ENCODE results near the gene PSMA8.

The PSMA8 gene

DNA sequence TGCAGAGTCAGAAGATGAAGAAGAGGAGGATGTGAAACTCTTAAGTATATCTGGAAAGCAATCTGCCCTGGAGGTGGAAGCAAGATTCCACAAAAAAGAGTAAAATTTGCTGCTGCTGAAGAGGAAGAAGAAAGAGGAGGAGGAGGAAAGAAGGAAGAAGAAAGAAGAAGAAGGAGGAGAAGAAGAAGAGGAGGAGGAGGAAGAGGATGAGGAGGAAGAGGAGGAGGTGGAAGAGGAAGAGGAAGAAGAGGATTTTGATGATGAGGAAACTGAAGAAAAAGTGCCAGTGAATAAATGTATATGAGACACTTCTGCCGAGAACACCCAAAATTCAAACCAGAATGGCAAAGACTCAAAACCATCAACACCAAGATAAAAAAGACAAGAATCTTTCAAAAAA, 71.6 kb downstream of the PSMA8 start:
- H3K27me3 ChIP-seq (ENCODE audit: control insufficient read depth, insufficient read depth, low read length, poor library complexity, severe bottlenecking) = no peaks in the 10 kb centered on the region
- 87% methylated on average over 1 of the region's 1 CpG; no CpG with 5 or more reads in 1 of the 2 experiments for WGBS, 2 experiments
- H3K27ac ChIP-seq (ENCODE audit: insufficient read depth, low read depth, low read length, poor library complexity, severe bottlenecking) = no peak overlapping the region
- no peaks in the 10 kb centered on the region for H3K4me1 ChIP-seq (ENCODE audit: control insufficient read depth, insufficient read depth, low read length)
- no peaks in the 10 kb centered on the region for H3K36me3 ChIP-seq (ENCODE audit: control insufficient read depth, insufficient read depth, low read length)
- no peaks in the 10 kb centered on the region for H3K9me3 ChIP-seq (ENCODE audit: control insufficient read depth, low read length)
- H3K4me3 ChIP-seq (ENCODE audit: insufficient read depth, low read depth, low read length) = no peak overlapping the region

- no peaks in the 10 kb centered on the region for H3K36me3 ChIP-seq (ENCODE audit: control insufficient read depth, insufficient read depth, low read length)
- H3K27ac ChIP-seq (ENCODE audit: insufficient read depth, low read depth, low read length, poor library complexity, severe bottlenecking) = no peak overlapping the region
- no peak overlapping the region for H3K4me3 ChIP-seq (ENCODE audit: insufficient read depth, low read depth, low read length)
- H3K9me3 ChIP-seq (ENCODE audit: control insufficient read depth, low read length) = no peaks in the 10 kb centered on the region
- 87 to 100% methylated on average over 1 of the region's 2 CpGs for WGBS, 2 experiments
- H3K4me1 ChIP-seq (ENCODE audit: control insufficient read depth, insufficient read depth, low read length) = no peaks in the 10 kb centered on the region
- H3K27me3 ChIP-seq (ENCODE audit: control insufficient read depth, insufficient read depth, low read length, poor library complexity, severe bottlenecking) = no peaks in the 10 kb centered on the region
Measured at GRCh38 chr18:26206488-26206887, 72.8 kb downstream of the PSMA8 start.

DNA sequence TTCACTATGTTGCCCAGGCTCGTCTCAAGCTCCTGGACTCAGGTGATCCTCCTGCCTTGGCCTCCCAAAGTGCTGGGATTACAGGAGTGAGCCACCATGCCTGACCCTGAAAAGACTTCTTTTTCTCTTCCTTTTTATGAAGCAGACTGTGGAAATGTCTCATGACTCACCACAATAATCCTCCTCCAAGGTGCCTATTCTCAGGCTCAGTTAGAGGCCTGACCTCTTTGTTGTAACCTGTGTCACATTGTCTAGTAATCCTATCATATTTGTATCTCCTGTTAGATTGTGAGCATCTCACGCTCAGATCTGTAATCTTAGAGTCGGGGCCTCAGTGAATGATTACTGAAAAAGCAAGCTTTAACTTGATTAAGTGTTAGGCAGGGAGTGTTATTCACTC, 74.3 kb downstream of the PSMA8 start:
- Histone ChIP-seq H3K27ac (ENCODE audit: insufficient read depth, low read depth, low read length, poor library complexity, severe bottlenecking) (no peak overlapping the region), H3K36me3 (ENCODE audit: control insufficient read depth, insufficient read depth, low read length) (no peaks in the 10 kb centered on the region), H3K27me3 (ENCODE audit: control insufficient read depth, insufficient read depth, low read length, poor library complexity, severe bottlenecking) (no peaks in the 10 kb centered on the region), H3K4me3 (ENCODE audit: insufficient read depth, low read depth, low read length) (no peak overlapping the region), H3K9me3 (ENCODE audit: control insufficient read depth, low read length) (no peaks in the 10 kb centered on the region), H3K4me1 (ENCODE audit: control insufficient read depth, insufficient read depth, low read length) (no peaks in the 10 kb centered on the region)
- 89 to 98% methylated on average over 3 of the region's 3 CpGs for WGBS, 2 experiments

DNA sequence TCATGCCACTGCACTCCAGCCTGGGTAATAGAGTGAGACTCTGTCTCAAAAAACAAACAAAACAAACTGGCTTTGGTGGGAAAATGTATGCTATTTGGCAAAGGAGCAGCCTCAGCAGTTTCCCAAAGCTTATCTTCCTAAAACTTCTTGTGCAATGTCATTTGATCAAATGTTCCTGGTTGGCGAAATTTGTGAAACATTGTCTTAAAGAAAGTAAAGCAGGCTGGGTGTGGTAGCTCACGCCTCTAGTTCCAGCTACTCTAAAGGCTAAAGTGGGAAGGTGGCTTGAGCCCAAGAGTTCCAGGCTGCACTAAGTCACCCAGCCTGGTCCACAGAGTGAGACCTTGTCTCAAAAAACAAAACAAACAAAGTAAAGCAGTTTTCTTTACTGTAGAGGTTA, 75.3 kb downstream of the PSMA8 start:
- 92 to 93% methylated on average over 2 of the region's 2 CpGs for WGBS, 2 experiments
- Histone ChIP-seq H3K27ac (ENCODE audit: insufficient read depth, low read depth, low read length, poor library complexity, severe bottlenecking) (no peak overlapping the region), H3K4me1 (ENCODE audit: control insufficient read depth, insufficient read depth, low read length) (no peaks in the 10 kb centered on the region)

GRCh38 chr18:26210147-26210546, 76.5 kb downstream of the PSMA8 start:
- no peaks in the 10 kb centered on the region for H3K4me1 ChIP-seq (ENCODE audit: control insufficient read depth, insufficient read depth, low read length)
- WGBS, 2 experiments = 91% methylated on average over 4 of the region's 4 CpGs
- no peak overlapping the region for H3K27ac ChIP-seq (ENCODE audit: insufficient read depth, low read depth, low read length, poor library complexity, severe bottlenecking)
- no peaks in the 10 kb centered on the region for H3K27me3 ChIP-seq (ENCODE audit: control insufficient read depth, insufficient read depth, low read length, poor library complexity, severe bottlenecking)
- H3K9me3 ChIP-seq (ENCODE audit: control insufficient read depth, low read length) = no peaks in the 10 kb centered on the region
- H3K36me3 ChIP-seq (ENCODE audit: control insufficient read depth, insufficient read depth, low read length) = no peaks in the 10 kb centered on the region
- H3K4me3 ChIP-seq (ENCODE audit: insufficient read depth, low read depth, low read length) = no peak overlapping the region

More for the DNA sequence above, 75.3 kb downstream of the PSMA8 start:
- Histone ChIP-seq H3K9me3 (ENCODE audit: control insufficient read depth, low read length) (no peaks in the 10 kb centered on the region), H3K36me3 (ENCODE audit: control insufficient read depth, insufficient read depth, low read length) (no peaks in the 10 kb centered on the region), H3K4me3 (ENCODE audit: insufficient read depth, low read depth, low read length) (no peak overlapping the region), H3K27me3 (ENCODE audit: control insufficient read depth, insufficient read depth, low read length, poor library complexity, severe bottlenecking) (no peaks in the 10 kb centered on the region)

DNA sequence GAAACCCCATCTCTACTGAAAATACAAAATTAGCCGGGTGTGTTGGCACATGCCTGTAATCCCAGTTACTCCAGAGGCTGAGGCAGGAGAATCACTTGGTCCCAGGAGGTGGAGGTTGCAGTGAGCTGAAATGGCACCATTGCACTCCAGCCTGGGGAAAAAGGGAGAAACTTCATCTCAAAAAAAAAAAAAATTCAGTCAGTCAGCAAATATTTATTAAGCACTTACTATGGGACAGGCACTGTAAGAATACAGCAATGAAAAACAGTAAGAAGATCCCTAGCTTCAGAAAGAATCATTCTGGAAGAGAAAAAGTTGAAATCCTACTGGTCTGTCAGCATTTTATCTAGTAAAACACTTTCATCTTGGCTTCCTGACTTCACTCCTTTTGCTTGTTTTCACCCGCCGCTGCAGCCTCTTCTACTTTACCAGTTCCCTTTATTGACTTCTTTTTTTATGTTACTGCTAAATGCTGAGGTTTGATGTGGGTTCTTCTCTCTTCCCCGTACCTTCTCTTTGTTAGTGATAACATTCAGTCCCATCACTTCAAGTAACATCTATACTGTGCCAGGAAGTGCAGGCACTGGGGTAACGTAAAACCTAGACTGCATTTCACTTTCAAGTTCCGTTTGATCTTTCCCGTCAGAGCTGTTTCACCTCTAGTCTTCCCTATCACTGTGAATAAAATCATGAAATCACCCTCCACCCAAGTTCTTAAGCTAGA, 81.7 kb downstream of the PSMA8 start:
- Histone ChIP-seq H3K36me3 (ENCODE audit: control insufficient read depth, insufficient read depth, low read length) (no peaks in the 10 kb centered on the region), H3K27ac (ENCODE audit: insufficient read depth, low read depth, low read length, poor library complexity, severe bottlenecking) (no peak overlapping the region), H3K4me3 (ENCODE audit: insufficient read depth, low read depth, low read length) (no peak overlapping the region), H3K4me1 (ENCODE audit: control insufficient read depth, insufficient read depth, low read length) (no peaks in the 10 kb centered on the region), H3K27me3 (ENCODE audit: control insufficient read depth, insufficient read depth, low read length, poor library complexity, severe bottlenecking) (no peaks in the 10 kb centered on the region), H3K9me3 (ENCODE audit: control insufficient read depth, low read length) (no peaks in the 10 kb centered on the region)
- 94% methylated on average over 7 of the region's 7 CpGs for WGBS, 2 experiments

- H3K4me3 ChIP-seq (ENCODE audit: insufficient read depth, low read depth, low read length) = no peak overlapping the region
- no peaks in the 10 kb centered on the region for H3K9me3 ChIP-seq (ENCODE audit: control insufficient read depth, low read length)
- H3K27ac ChIP-seq (ENCODE audit: insufficient read depth, low read depth, low read length, poor library complexity, severe bottlenecking) = no peak overlapping the region
- 83 to 88% methylated on average over 6 of the region's 7 CpGs for WGBS, 2 experiments
- H3K36me3 ChIP-seq (ENCODE audit: control insufficient read depth, insufficient read depth, low read length) = no peaks in the 10 kb centered on the region
- no peaks in the 10 kb centered on the region for H3K4me1 ChIP-seq (ENCODE audit: control insufficient read depth, insufficient read depth, low read length)
- H3K27me3 ChIP-seq (ENCODE audit: control insufficient read depth, insufficient read depth, low read length, poor library complexity, severe bottlenecking) = peaks cover 30% of the 10 kb centered on the region
Measured at GRCh38 chr18:26225022-26225693, 91.5 kb downstream of the PSMA8 start.

GRCh38 chr18:26225915-26226228, 92.2 kb downstream of the PSMA8 start:
- no peaks in the 10 kb centered on the region for H3K4me1 ChIP-seq (ENCODE audit: control insufficient read depth, insufficient read depth, low read length)
- H3K9me3 ChIP-seq (ENCODE audit: control insufficient read depth, low read length) = no peaks in the 10 kb centered on the region
- no peaks in the 10 kb centered on the region for H3K36me3 ChIP-seq (ENCODE audit: control insufficient read depth, insufficient read depth, low read length)
- H3K27me3 ChIP-seq (ENCODE audit: control insufficient read depth, insufficient read depth, low read length, poor library complexity, severe bottlenecking) = peaks cover 30% of the 10 kb centered on the region
- WGBS, 2 experiments = 48 to 52% methylated on average over 8 of the region's 8 CpGs
- peak overlapping the region; percentile 80 for H3K4me3 ChIP-seq (ENCODE audit: insufficient read depth, low read depth, low read length)
- no peak overlapping the region for H3K27ac ChIP-seq (ENCODE audit: insufficient read depth, low read depth, low read length, poor library complexity, severe bottlenecking)

DNA sequence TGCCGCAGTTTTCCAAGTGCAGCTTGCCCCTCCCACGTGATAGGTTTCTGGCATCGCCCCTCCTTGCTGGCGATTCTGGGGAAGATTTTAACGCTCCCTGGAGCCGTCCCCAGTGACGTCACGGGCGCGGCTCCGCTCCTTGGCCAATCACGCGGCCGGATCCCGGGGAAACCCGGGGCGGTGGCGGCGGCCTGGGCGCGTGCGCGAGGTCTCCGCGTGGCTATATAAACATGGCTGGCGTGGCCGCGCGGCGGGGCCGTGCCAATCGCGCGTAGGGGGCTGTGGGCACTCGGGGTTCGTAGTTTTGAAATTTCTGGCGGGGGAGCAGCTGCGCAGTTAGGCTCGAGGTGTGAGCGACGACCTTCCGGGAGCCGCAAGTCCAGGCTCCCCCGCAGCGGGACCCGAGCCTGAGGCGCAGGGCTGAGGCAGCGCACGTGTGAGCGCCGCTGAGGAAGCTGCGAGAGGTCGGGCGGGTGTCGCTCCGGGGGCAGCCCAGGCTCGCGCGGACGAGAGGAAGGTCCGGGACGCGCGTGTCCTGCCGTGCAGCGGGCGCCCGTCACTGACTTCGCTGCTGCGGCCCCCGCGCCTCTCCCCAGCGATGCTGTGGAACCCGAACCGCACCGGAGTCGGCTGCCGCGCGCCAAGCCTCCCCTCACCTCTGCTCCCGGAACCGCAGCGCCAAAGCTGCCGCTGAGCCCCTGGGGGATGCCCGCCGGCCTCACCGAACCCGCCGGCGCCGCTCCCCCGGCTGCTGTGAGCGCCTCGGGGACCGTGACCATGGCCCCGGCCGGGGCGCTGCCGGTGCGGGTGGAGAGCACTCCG, 92.8 kb downstream of the PSMA8 start, which contains the start of gene TAF4B:
TSS of gene TAF4B (plus strand) at position 217 of the 822 bp plus-strand sequence. CDS start at position 706, 489 bp downstream.
- H3K36me3 ChIP-seq (ENCODE audit: control insufficient read depth, insufficient read depth, low read length) = no peaks in the 10 kb centered on the region
- H3K9me3 ChIP-seq (ENCODE audit: control insufficient read depth, low read length) = no peaks in the 10 kb centered on the region
- no peak within 1 kb of the TSS for H3K27ac ChIP-seq (ENCODE audit: insufficient read depth, low read depth, low read length, poor library complexity, severe bottlenecking)
- no peaks in the 10 kb centered on the region for H3K4me1 ChIP-seq (ENCODE audit: control insufficient read depth, insufficient read depth, low read length)
- peak within 1 kb of the TSS; percentile 80 for H3K4me3 ChIP-seq (ENCODE audit: insufficient read depth, low read depth, low read length)
- peaks cover 30% of the 10 kb centered on the region for H3K27me3 ChIP-seq (ENCODE audit: control insufficient read depth, insufficient read depth, low read length, poor library complexity, severe bottlenecking)
- 0% methylated on average over 101 of the region's 101 CpGs for WGBS, 2 experiments

- Histone ChIP-seq H3K4me1 (ENCODE audit: control insufficient read depth, insufficient read depth, low read length) (no peaks in the 10 kb centered on the region), H3K36me3 (ENCODE audit: control insufficient read depth, insufficient read depth, low read length) (no peaks in the 10 kb centered on the region), H3K4me3 (ENCODE audit: insufficient read depth, low read depth, low read length) (peak overlapping the region; percentile 80), H3K27ac (ENCODE audit: insufficient read depth, low read depth, low read length, poor library complexity, severe bottlenecking) (no peak overlapping the region), H3K27me3 (ENCODE audit: control insufficient read depth, insufficient read depth, low read length, poor library complexity, severe bottlenecking) (peaks cover 30% of the 10 kb centered on the region), H3K9me3 (ENCODE audit: control insufficient read depth, low read length) (no peaks in the 10 kb centered on the region)
- 9% methylated on average over 28 of the region's 28 CpGs for WGBS, 2 experiments
Measured at GRCh38 chr18:26227051-26227670, 93.5 kb downstream of the PSMA8 start.
